Hepatocyte (in vitro differentiated cells): ENCODE measurements around the gene AGBL5. TPM values are rescaled to one million over a fixed set of nuclear protein-coding genes. Genes with fewer than 3 reads are reported as not detected.

ENCODE experiments used
- DNase-seq: peaks from one replicate; pipeline ENCODE4 v3.0.0-alpha.2; 2016; ENCODE audit warnings: low spot score
- H2AFZ ChIP-seq: fragments of 200-600 bp; sonication (generic); 2 replicates; pipeline ENCODE4 v1.6.0; 2016; ENCODE audit warnings: antibody characterized with exemption, mild to moderate bottlenecking
- H3K27ac ChIP-seq: fragments of 200-600 bp; sonication (generic); 2 replicates; pipeline ENCODE4 v1.5.1; 2016; ENCODE audit warnings: mild to moderate bottlenecking
- H3K27me3 ChIP-seq: fragments of 200-600 bp; sonication (generic); 2 replicates; pipeline ENCODE4 v1.6.1; 2016
- H3K36me3 ChIP-seq: fragments of 200-600 bp; sonication (generic); replicated peaks from 2 replicates; pipeline ENCODE4 v1.5.1; 2016; ENCODE audit warnings: low read depth; ENCODE audit not compliant: insufficient read depth
- H3K4me1 ChIP-seq: fragments of 200-600 bp; sonication (generic); 2 replicates; pipeline ENCODE4 v1.5.1; 2016; ENCODE audit warnings: mild to moderate bottlenecking, moderate library complexity; ENCODE audit not compliant: insufficient read depth
- H3K4me2 ChIP-seq: fragments of 200-600 bp; sonication (generic); 2 replicates; pipeline ENCODE4 v1.6.0; 2016
- H3K4me3 ChIP-seq: fragments of 200-600 bp; sonication (generic); 2 replicates; pipeline ENCODE4 v1.5.1; 2016; ENCODE audit warnings: mild to moderate bottlenecking
- H3K79me2 ChIP-seq: fragments of 200-600 bp; sonication (generic); 2 replicates; pipeline ENCODE4 v1.6.0; 2017; ENCODE audit warnings: mild to moderate bottlenecking
- H3K9me2 ChIP-seq: fragments of 200-600 bp; sonication (generic); replicated peaks from 2 replicates; pipeline ENCODE4 v1.6.0; 2017; ENCODE audit warnings: mild to moderate bottlenecking; ENCODE audit not compliant: insufficient read depth
- H3K9me3 ChIP-seq: fragments of 200-600 bp; sonication (generic); 2 replicates; pipeline ENCODE4 v1.5.1; 2016; ENCODE audit warnings: low read depth, mild to moderate bottlenecking
- H4K20me1 ChIP-seq: fragments of 200-600 bp; sonication (generic); 2 replicates; pipeline ENCODE4 v1.6.0; 2016; ENCODE audit warnings: mild to moderate bottlenecking; ENCODE audit not compliant: insufficient read depth, poor library complexity, severe bottlenecking
- CTCF ChIP-seq: fragments of 200-600 bp; sonication (generic); IDR thresholded peaks from 2 replicates; pipeline ENCODE4 v1.5.1; 2016; ENCODE audit warnings: antibody characterized with exemption, mild to moderate bottlenecking; ENCODE audit not compliant: poor library complexity
- EZH2 ChIP-seq: fragments of 200-600 bp; sonication (generic); IDR thresholded peaks from 2 replicates; pipeline ENCODE4 v1.6.1; 2016; ENCODE audit warnings: antibody characterized with exemption, mild to moderate bottlenecking, borderline replicate concordance
- EZH2phosphoT487 ChIP-seq: fragments of 200-600 bp; sonication (generic); IDR thresholded peaks from one replicate; pipeline ENCODE4 v1.6.1; 2018; ENCODE audit warnings: antibody characterized with exemption, mild to moderate bottlenecking, low read depth, moderate library complexity; ENCODE audit not compliant: unreplicated experiment, severe bottlenecking
- WGBS: methylation state at CpG from one replicate; pipeline ENCODE4 v1.1.6; 2016; ENCODE audit warnings: low lambda C conversion rate; ENCODE audit errors: missing lambda C conversion rate; 5-methylcytosine and 5-hydroxymethylcytosine counted together
- polyA plus RNA-seq: library from polyadenylated mRNA; unstranded; fragments of >200 nt; fragmentation: Nextera tagmentation; extraction: Ambion mirVana; gene quantifications from 2 replicates; pipeline ENCODE4 v1.2.1, GENCODE V29; 2016
- total RNA-seq: library from RNA; depleted of rRNA; stranded (reverse); fragments of >200 nt; gene quantifications from 2 replicates; pipeline ENCODE4 v1.2.3, GENCODE V29; 2014

Gene AGBL5
- total and polyA plus RNA-seq, 2 experiments from 2014 or later, result 12.9 to 20.2 TPM

- Histone ChIP-seq H3K27ac (no peak overlapping the region), H4K20me1 (peaks cover 2% of the 10 kb centered on the region), H3K27me3 (no peaks in the 10 kb centered on the region), H3K36me3 (no peaks in the 10 kb centered on the region), H3K79me2 (peaks cover 3% of the 10 kb centered on the region), H3K4me2 (no peak overlapping the region), H3K4me3 (no peak overlapping the region), H2AFZ (no peak overlapping the region), H3K9me3 (no peaks in the 10 kb centered on the region), H3K4me1 (no peaks in the 10 kb centered on the region), H3K9me2 (no peaks in the 10 kb centered on the region)
- DNase-seq, result no peak
- 95% methylated on average over 8 of the region's 8 CpGs for WGBS
- TF ChIP-seq EZH2phosphoT487 (no peak), EZH2 (no peak), CTCF (no peak)
These were observed 11.2 kb upstream of the AGBL5 start for GRCh38 chr2:27040282-27040681.

- H3K79me2 ChIP-seq, result no peaks in the 10 kb centered on the region
- no peak for TF ChIP-seq CTCF
- TF ChIP-seq EZH2, result no peak
- no peak for TF ChIP-seq EZH2phosphoT487
- H3K4me2 ChIP-seq, result no peak overlapping the region
- H3K9me3 ChIP-seq, result no peaks in the 10 kb centered on the region
- no peak for DNase-seq
- 73% methylated on average over 5 of the region's 5 CpGs for WGBS
- no peak overlapping the region for H2AFZ ChIP-seq
- no peak overlapping the region for H3K4me3 ChIP-seq
- H3K27me3 ChIP-seq, result no peaks in the 10 kb centered on the region
- H3K36me3 ChIP-seq, result no peaks in the 10 kb centered on the region
- H3K9me2 ChIP-seq, result no peaks in the 10 kb centered on the region
- H3K27ac ChIP-seq, result no peak overlapping the region
- H3K4me1 ChIP-seq, result no peaks in the 10 kb centered on the region
- H4K20me1 ChIP-seq, result no peaks in the 10 kb centered on the region
These were observed 9.7 kb upstream of the AGBL5 start for GRCh38 chr2:27041752-27042151.

- DNase-seq, result no peak
- H3K27ac ChIP-seq, result no peak overlapping the region
- 91% methylated on average over 10 of the region's 10 CpGs for WGBS
These were observed 9.3 kb upstream of the AGBL5 start for GRCh38 chr2:27042159-27042661.

More at GRCh38 chr2:27042159-27042661, 9.3 kb upstream of the AGBL5 start:
- H2AFZ ChIP-seq, result no peak overlapping the region
- no peak for TF ChIP-seq CTCF
- TF ChIP-seq EZH2, result no peak
- TF ChIP-seq EZH2phosphoT487, result no peak
- no peak overlapping the region for H3K4me3 ChIP-seq
- no peaks in the 10 kb centered on the region for H3K4me1 ChIP-seq
- no peak overlapping the region for H3K4me2 ChIP-seq
- no peaks in the 10 kb centered on the region for H3K36me3 ChIP-seq
- H3K79me2 ChIP-seq, result no peaks in the 10 kb centered on the region
- no peaks in the 10 kb centered on the region for H3K27me3 ChIP-seq
- H4K20me1 ChIP-seq, result no peaks in the 10 kb centered on the region
- no peaks in the 10 kb centered on the region for H3K9me3 ChIP-seq
- no peaks in the 10 kb centered on the region for H3K9me2 ChIP-seq
